WTC11 (cell line): Measurements from ENCODE around the gene VPS18. TPM values are rescaled to one million over a fixed set of nuclear protein-coding genes. Genes with fewer than 3 reads are reported as not detected.

Experiments used
- ATAC-seq: fragments of 200-7000 bp; cut with Tn5 transposase; 2 replicates; pipeline ENCODE4 v1.10.0; 2021; ENCODE audit warnings: mild to moderate bottlenecking, moderate library complexity
- CTCF ChIA-PET: fragments of 300-600 bp; sonication (Branson Sonifier 250); formaldehyde crosslinking; loops from one replicate; lab custom pipeline; 2021; ENCODE audit warnings: antibody characterized with exemption; lab: Charles Lee
- POLR2A ChIA-PET: fragments of 350-600 bp; sonication (Branson Sonifier 250); formaldehyde crosslinking; loops from one replicate; lab custom pipeline; 2021; ENCODE audit warnings: antibody characterized with exemption; lab: Charles Lee
- DNase-seq: peaks from one replicate; pipeline ENCODE4 v3.0.0; 2021; ENCODE audit warnings: low spot score
- H3K27ac Mint-ChIP-seq: 2 replicates; pipeline ENCODE4 v1.8.0; 2021; ENCODE audit warnings: mixed read lengths
- H3K27me3 Mint-ChIP-seq: 2 replicates; pipeline ENCODE4 v1.8.0; 2021; ENCODE audit warnings: low read depth, mild to moderate bottlenecking, moderate library complexity, mixed read lengths
- H3K36me3 Mint-ChIP-seq: 2 replicates; pipeline ENCODE4 v1.8.0; 2021; ENCODE audit warnings: mixed read lengths
- H3K4me1 Mint-ChIP-seq: 2 replicates; pipeline ENCODE4 v1.8.0; 2022; ENCODE audit warnings: mixed read lengths
- H3K4me3 Mint-ChIP-seq: 2 replicates; pipeline ENCODE4 v1.8.0; 2021; ENCODE audit warnings: mild to moderate bottlenecking, moderate library complexity, mixed read lengths
- H3K9me3 Mint-ChIP-seq: 2 replicates; pipeline ENCODE4 v1.8.0; 2021; ENCODE audit warnings: mixed read lengths
- ATF1 ChIP-seq: sonication (generic); formaldehyde crosslinking; IDR thresholded peaks from 2 replicates; pipeline ENCODE4 v1.8.1; 2023; ENCODE audit warnings: mild to moderate bottlenecking, moderate library complexity, missing genetic modification reagents
- ATF2 ChIP-seq: sonication (generic); formaldehyde crosslinking; IDR thresholded peaks from 2 replicates; pipeline ENCODE4 v1.8.1; 2022; ENCODE audit warnings: low read depth, missing genetic modification reagents, borderline replicate concordance
- ATF3 ChIP-seq: sonication (generic); formaldehyde crosslinking; conservative IDR thresholded peaks from 2 replicates; pipeline ENCODE4 v1.8.1; 2022; ENCODE audit warnings: mild to moderate bottlenecking, missing genetic modification reagents
- ATF6 ChIP-seq: sonication (generic); formaldehyde crosslinking; IDR thresholded peaks from 2 replicates; pipeline ENCODE4 v1.8.1; 2023; ENCODE audit warnings: mild to moderate bottlenecking, missing genetic modification reagents
- CTCF ChIP-seq: fragments of 200-600 bp; IDR thresholded peaks from 2 replicates; pipeline ENCODE4 v1.8.0; 2022; ENCODE audit warnings: antibody characterized with exemption
- ELF4 ChIP-seq: sonication (generic); formaldehyde crosslinking; IDR thresholded peaks from 2 replicates; pipeline ENCODE4 v1.8.1; 2022; ENCODE audit warnings: low read depth, mild to moderate bottlenecking, moderate library complexity, missing genetic modification reagents
- ETV6 ChIP-seq: sonication (generic); formaldehyde crosslinking; IDR thresholded peaks from 2 replicates; pipeline ENCODE4 v1.8.1; 2022; ENCODE audit warnings: mild to moderate bottlenecking, missing genetic modification reagents
- GABPB1 ChIP-seq: sonication (generic); formaldehyde crosslinking; IDR thresholded peaks from 2 replicates; pipeline ENCODE4 v1.8.1; 2023; ENCODE audit warnings: mild to moderate bottlenecking, missing genetic modification reagents
- GRHL2 ChIP-seq: fragments of 250-450 bp; sonication (Bioruptor Pico); IDR thresholded peaks from 2 replicates; pipeline ENCODE4 v1.8.0; 2022; ENCODE audit warnings: mild to moderate bottlenecking, moderate library complexity; ENCODE audit not compliant: insufficient replicate concordance, severe bottlenecking
- GTF2I ChIP-seq: fragments of 250-450 bp; sonication (Bioruptor Pico); conservative IDR thresholded peaks from 2 replicates; pipeline ENCODE4 v1.4.0; 2021; ENCODE audit warnings: mild to moderate bottlenecking
- MYBL2 ChIP-seq: sonication (generic); formaldehyde crosslinking; IDR thresholded peaks from 2 replicates; pipeline ENCODE4 v1.8.1; 2023; ENCODE audit warnings: mild to moderate bottlenecking, moderate library complexity, missing genetic modification reagents
- STAT6 ChIP-seq: sonication (generic); formaldehyde crosslinking; conservative IDR thresholded peaks from 2 replicates; pipeline ENCODE4 v1.8.1; 2023; ENCODE audit warnings: mild to moderate bottlenecking, low read depth, missing genetic modification reagents, moderate library complexity
- TEAD4 ChIP-seq: sonication (generic); formaldehyde crosslinking; IDR thresholded peaks from 2 replicates; pipeline ENCODE4 v1.8.0; 2022; ENCODE audit warnings: mild to moderate bottlenecking, missing genetic modification reagents
- USF1 ChIP-seq: sonication (generic); formaldehyde crosslinking; IDR thresholded peaks from 2 replicates; pipeline ENCODE4 v1.8.0; 2022; ENCODE audit warnings: mild to moderate bottlenecking, missing genetic modification reagents
- ZMAT4 ChIP-seq: fragments of 250-450 bp; sonication (Bioruptor Pico); IDR thresholded peaks from 2 replicates; pipeline ENCODE4 v1.9.0; 2021; ENCODE audit warnings: mild to moderate bottlenecking
- ZNF219 ChIP-seq: sonication (generic); formaldehyde crosslinking; IDR thresholded peaks from 2 replicates; pipeline ENCODE4 v1.8.0; 2023; ENCODE audit warnings: missing genetic modification reagents, mild to moderate bottlenecking, borderline replicate concordance
- ZNF232 ChIP-seq: sonication (generic); formaldehyde crosslinking; IDR thresholded peaks from 2 replicates; pipeline ENCODE4 v1.8.0; 2022; ENCODE audit warnings: mild to moderate bottlenecking, missing genetic modification reagents
- ZNF512 ChIP-seq: sonication (generic); formaldehyde crosslinking; IDR thresholded peaks from 2 replicates; pipeline ENCODE4 v1.8.1; 2022; ENCODE audit warnings: missing genetic modification reagents, borderline replicate concordance
- total RNA-seq: library from RNA; stranded (reverse); gene quantifications from 3 replicates; pipeline ENCODE4 v1.2.3, GENCODE V29; 2021

Gene VPS18
- total RNA-seq, 1 experiment from 2014 or later, result 27.3 TPM

GRCh38 chr15:40877694-40878093, 16.6 kb upstream of the VPS18 start (continued):
- TF ChIP-seq STAT6, result no peak
- no peak for TF ChIP-seq ZNF219 (CRISPR knock-in tag)
- TF ChIP-seq CTCF, result no peak
- no peak for TF ChIP-seq ATF1 (CRISPR knock-in tag)
- no peak for TF ChIP-seq ETV6 (CRISPR knock-in tag)
- no peak for TF ChIP-seq GTF2I (CRISPR knock-in tag)
- TF ChIP-seq MYBL2 (CRISPR knock-in tag), result no peak
- no peak for TF ChIP-seq ATF3 (CRISPR knock-in tag)

GRCh38 chr15:40878785-40879184, 15.5 kb upstream of the VPS18 start:
- ChIA-PET CTCF (interaction anchor here (1.7 to 11.6 kb wide), 2 partner anchors 11 to 25 kb away, joined by 4 to 115 read pairs; no protein-coding TSS in a partner anchor), POLR2A (no interaction called here)
- TF ChIP-seq CTCF, result no peak
- TF ChIP-seq ATF2 (CRISPR knock-in tag), result no peak
- no peak for TF ChIP-seq USF1 (CRISPR knock-in tag)
- no peak for TF ChIP-seq GRHL2
- TF ChIP-seq TEAD4 (CRISPR knock-in tag), result no peak
- TF ChIP-seq ZNF232 (CRISPR knock-in tag), result no peak
- no peak for TF ChIP-seq GABPB1 (CRISPR knock-in tag)
- no peak for TF ChIP-seq ELF4
- no peak for TF ChIP-seq ZMAT4 (CRISPR knock-in tag)
- no peak for TF ChIP-seq ATF6
- no peak for TF ChIP-seq ZNF512
- no peak overlapping the region; the same call in 1 of the 2 replicates for H3K27ac Mint-ChIP-seq
- H3K27me3 Mint-ChIP-seq, result peaks cover 4% of the 10 kb centered on the region; the same call in 1 of the 2 replicates
- 0 out of 2 replicates have a peak, but pooled peaks cover 3% of the 10 kb centered on the region for H3K36me3 Mint-ChIP-seq
- H3K9me3 Mint-ChIP-seq, result no peaks in the 10 kb centered on the region
- peaks cover 11% of the 10 kb centered on the region for H3K4me1 Mint-ChIP-seq
- no peak overlapping the region for H3K4me3 Mint-ChIP-seq
- ATAC-seq, result peak; percentile 18
- DNase-seq, result no peak
